Urothelium cell line (cell line): ENCODE results near the gene CRY2.
A peak's percentile ranks its signal among the peaks of the same experiment; 100 is the strongest.

Experiments
- DNase-seq: peaks from one replicate; pipeline ENCODE4 v3.0.0; 2011; ENCODE audit warnings: low spot score, mixed read lengths
- FAIRE-seq: peaks from 2 replicates; lab custom pipeline; 2011; peaks lifted over from hg19 to GRCh38; lab: Jason Lieb, UNC

The CRY2 gene

GRCh38 chr11:45913942-45914635 is 66.8 kb downstream of the CRY2 start:
- FAIRE-seq, result no peak

GRCh38 chr11:45915446-45915845 is 68.2 kb downstream of the CRY2 start:
- DNase-seq (no peak), FAIRE-seq (no peak)

More at GRCh38 chr11:45913942-45914635, 66.8 kb downstream of the CRY2 start:
- DNase-seq, result no peak

GRCh38 chr11:45917286-45917622 is 70.0 kb downstream of the CRY2 start:
- no peak for DNase-seq
- FAIRE-seq, result no peak

- FAIRE-seq (no peak), DNase-seq (peak; percentile 98)
Observed at GRCh38 chr11:45917623-45918330, 70.5 kb downstream of the CRY2 start, which contains the start of gene PEX16. Gene PEX16, minus strand, starts transcription at chr11:45917877. Its CDS starts 66 bp downstream, at chr11:45917811.

GRCh38 chr11:45918331-45918941 is 71.2 kb downstream of the CRY2 start:
- peak; percentile 91 for DNase-seq
- FAIRE-seq, result no peak

GRCh38 chr11:45918962-45919675 is 71.8 kb downstream of the CRY2 start:
- no peak for FAIRE-seq
- DNase-seq, result no peak

GRCh38 chr11:45919806-45920530 is 72.7 kb downstream of the CRY2 start:
- DNase-seq (no peak), FAIRE-seq (no peak)

GRCh38 chr11:45920531-45921477 is 73.5 kb downstream of the CRY2 start:
- no peak for FAIRE-seq
- no peak for DNase-seq

GRCh38 chr11:45921561-45922424 is 74.5 kb downstream of the CRY2 start:
- DNase-seq, result peak; percentile 60
- FAIRE-seq, result no peak

GRCh38 chr11:45922425-45923082 is 75.3 kb downstream of the CRY2 start, which contains the start of gene LARGE2:
Gene LARGE2, plus strand, starts transcription at chr11:45922656. Its CDS starts 227 bp downstream, at chr11:45922883.
- peak; percentile 89 for DNase-seq
- no peak for FAIRE-seq

- no peak for DNase-seq
- no peak for FAIRE-seq
Observed at GRCh38 chr11:45924036-45924915, 77.0 kb downstream of the CRY2 start.

- no peak for DNase-seq
- FAIRE-seq, result no peak
Observed at GRCh38 chr11:45924927-45925326, 77.7 kb downstream of the CRY2 start.

- DNase-seq (no peak), FAIRE-seq (no peak)
Observed at GRCh38 chr11:45925550-45925949, 78.3 kb downstream of the CRY2 start.

- FAIRE-seq (no peak), DNase-seq (no peak)
Observed at GRCh38 chr11:45926001-45926401, 78.7 kb downstream of the CRY2 start.

GRCh38 chr11:45926536-45927331 is 79.5 kb downstream of the CRY2 start:
- no peak for FAIRE-seq
- DNase-seq, result no peak

GRCh38 chr11:45927332-45927683 is 80.0 kb downstream of the CRY2 start:
- DNase-seq (no peak), FAIRE-seq (no peak)
